ENCODE measurements around the gene TRDN.

DNA sequence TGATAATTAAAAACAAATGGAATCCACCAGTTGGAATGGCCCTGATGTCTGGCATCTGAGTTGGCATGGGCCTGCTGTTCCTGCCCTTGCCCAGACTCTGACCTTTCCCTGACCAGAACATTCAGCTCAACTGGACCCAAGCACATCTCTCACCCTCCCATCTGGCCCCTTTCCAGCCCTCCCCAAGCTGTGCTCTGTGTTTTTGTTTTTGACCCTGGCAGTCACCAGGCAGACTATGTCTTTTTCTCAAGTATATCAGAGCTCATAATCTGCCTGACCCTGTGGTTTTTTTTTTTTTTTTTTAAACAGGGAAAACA is 117.6 kb downstream of the TRDN start:
- TF ChIP-seq POLR2A (IDR thresholded peaks at IDR 0.05), result no peak
- TF ChIP-seq, protein P1, sequence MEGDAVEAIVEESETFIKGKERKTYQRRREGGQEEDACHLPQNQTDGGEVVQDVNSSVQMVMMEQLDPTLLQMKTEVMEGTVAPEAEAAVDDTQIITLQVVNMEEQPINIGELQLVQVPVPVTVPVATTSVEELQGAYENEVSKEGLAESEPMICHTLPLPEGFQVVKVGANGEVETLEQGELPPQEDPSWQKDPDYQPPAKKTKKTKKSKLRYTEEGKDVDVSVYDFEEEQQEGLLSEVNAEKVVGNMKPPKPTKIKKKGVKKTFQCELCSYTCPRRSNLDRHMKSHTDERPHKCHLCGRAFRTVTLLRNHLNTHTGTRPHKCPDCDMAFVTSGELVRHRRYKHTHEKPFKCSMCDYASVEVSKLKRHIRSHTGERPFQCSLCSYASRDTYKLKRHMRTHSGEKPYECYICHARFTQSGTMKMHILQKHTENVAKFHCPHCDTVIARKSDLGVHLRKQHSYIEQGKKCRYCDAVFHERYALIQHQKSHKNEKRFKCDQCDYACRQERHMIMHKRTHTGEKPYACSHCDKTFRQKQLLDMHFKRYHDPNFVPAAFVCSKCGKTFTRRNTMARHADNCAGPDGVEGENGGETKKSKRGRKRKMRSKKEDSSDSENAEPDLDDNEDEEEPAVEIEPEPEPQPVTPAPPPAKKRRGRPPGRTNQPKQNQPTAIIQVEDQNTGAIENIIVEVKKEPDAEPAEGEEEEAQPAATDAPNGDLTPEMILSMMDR (IDR thresholded peaks at IDR 0.05 in 8 of 11, conservative IDR thresholded peaks at IDR 0.05 in 3 of 11), result no peak
